GM23338 (cell line): Measurements from ENCODE around the gene MRPL32. TPM values are rescaled to one million over a fixed set of nuclear protein-coding genes. Genes with fewer than 3 reads are reported as not detected.

ENCODE experiments used
- ATAC-seq: fragments of 200-7000 bp; cut with Tn5 transposase; 3 replicates; pipeline ENCODE4 v1.9.1; 2020
- DNase-seq: peaks from one replicate; pipeline ENCODE4 v3.0.0-alpha.2; 2015; ENCODE audit warnings: low spot score
- H2AFZ ChIP-seq: fragments of 200-600 bp; sonication (generic); 2 replicates; pipeline ENCODE4 v1.8.0; 2016; ENCODE audit warnings: antibody characterized with exemption, mild to moderate bottlenecking, moderate library complexity
- H3F3A ChIP-seq: fragments of 200-600 bp; sonication (generic); replicated peaks from 2 replicates; pipeline ENCODE4 v1.8.0; 2017; ENCODE audit warnings: antibody characterized with exemption, mixed run types, low read depth
- H3K27ac ChIP-seq: fragments of 200-600 bp; sonication (generic); 2 replicates; pipeline ENCODE4 v1.6.1; 2016; ENCODE audit warnings: low read depth
- H3K27me3 ChIP-seq: fragments of 200-600 bp; sonication (generic); 2 replicates; pipeline ENCODE4 v1.8.0; 2016; ENCODE audit warnings: mild to moderate bottlenecking, mixed run types, moderate library complexity; ENCODE audit not compliant: insufficient read depth
- H3K36me3 ChIP-seq: fragments of 200-600 bp; sonication (generic); 2 replicates; pipeline ENCODE4 v1.8.0; 2016; ENCODE audit warnings: mild to moderate bottlenecking; ENCODE audit not compliant: insufficient read depth
- H3K4me1 ChIP-seq: fragments of 200-600 bp; sonication (generic); 2 replicates; pipeline ENCODE4 v1.8.0; 2016; ENCODE audit warnings: mild to moderate bottlenecking, moderate library complexity; ENCODE audit not compliant: insufficient read depth
- H3K4me2 ChIP-seq: fragments of 200-600 bp; sonication (generic); 2 replicates; pipeline ENCODE4 v1.7.1; 2017; ENCODE audit warnings: mixed run types
- H3K4me3 ChIP-seq: fragments of 200-600 bp; sonication (generic); 2 replicates; pipeline ENCODE4 v1.6.1; 2016; ENCODE audit warnings: mixed run types
- H3K79me2 ChIP-seq: fragments of 200-600 bp; sonication (generic); replicated peaks from 2 replicates; pipeline ENCODE4 v1.8.0; 2017; ENCODE audit warnings: mild to moderate bottlenecking; ENCODE audit not compliant: insufficient read depth
- H3K9me2 ChIP-seq: fragments of 200-600 bp; sonication (generic); 2 replicates; pipeline ENCODE4 v1.8.0; 2017; ENCODE audit not compliant: insufficient read depth
- H4K20me1 ChIP-seq: fragments of 200-600 bp; sonication (generic); replicated peaks from 2 replicates; pipeline ENCODE4 v1.8.0; 2017; ENCODE audit warnings: mild to moderate bottlenecking; ENCODE audit not compliant: insufficient read depth
- H3K27ac Mint-ChIP-seq: 2 replicates; pipeline ENCODE4 v1.8.0; 2020; ENCODE audit warnings: inconsistent platforms, mild to moderate bottlenecking, moderate library complexity, mixed read lengths
- H3K27me3 Mint-ChIP-seq: 3 replicates; pipeline ENCODE4 v1.8.0; 2022; ENCODE audit warnings: low read depth, mild to moderate bottlenecking, moderate library complexity, mixed read lengths, inconsistent platforms; ENCODE audit not compliant: insufficient read depth, poor library complexity
- H3K36me3 Mint-ChIP-seq: 3 replicates; pipeline ENCODE4 v1.8.0; 2021; ENCODE audit warnings: low read depth, mild to moderate bottlenecking, inconsistent platforms, moderate library complexity, mixed read lengths
- H3K4me1 Mint-ChIP-seq: 3 replicates; pipeline ENCODE4 v1.8.0; 2020; ENCODE audit warnings: mild to moderate bottlenecking, inconsistent platforms, mixed read lengths
- H3K4me3 Mint-ChIP-seq: 3 replicates; pipeline ENCODE4 v1.8.0; 2021; ENCODE audit warnings: moderate library complexity, mild to moderate bottlenecking, inconsistent platforms, mixed read lengths
- H3K9me3 Mint-ChIP-seq: 3 replicates; pipeline ENCODE4 v1.8.0; 2020; ENCODE audit warnings: moderate library complexity, mild to moderate bottlenecking, inconsistent platforms, mixed read lengths
- CREB1 ChIP-seq: fragments of 250-450 bp; sonication (Bioruptor Pico); IDR thresholded peaks from 2 replicates; pipeline ENCODE4 v1.5.0; 2020; ENCODE audit warnings: low read depth, mild to moderate bottlenecking, moderate library complexity
- JUNB ChIP-seq: IDR thresholded peaks from one replicate; pipeline ENCODE4 v1.6.1; 2016; ENCODE audit warnings: antibody characterized with exemption; ENCODE audit not compliant: unreplicated experiment
- NANOG ChIP-seq: IDR thresholded peaks from 2 replicates; pipeline ENCODE4 v1.6.1; 2016; ENCODE audit warnings: antibody characterized with exemption, borderline replicate concordance
- ZNF114 ChIP-seq: fragments of 250-450 bp; sonication (Bioruptor Pico); IDR thresholded peaks from 2 replicates; pipeline ENCODE4 v1.5.0; 2020; ENCODE audit warnings: mild to moderate bottlenecking, moderate library complexity
- ZNF331 ChIP-seq: fragments of 250-450 bp; sonication (Bioruptor Pico); IDR thresholded peaks from 2 replicates; pipeline ENCODE4 v1.5.0; 2020; ENCODE audit warnings: low read depth, mild to moderate bottlenecking, moderate library complexity
- polyA plus RNA-seq: library from polyadenylated mRNA; unstranded; fragments of >200 nt; fragmentation: Nextera tagmentation; extraction: Ambion mirVana; gene quantifications from 2 replicates; pipeline ENCODE4 v1.2.1, GENCODE V29; 2016
- total RNA-seq: library from RNA; depleted of rRNA; stranded (reverse); fragments of >200 nt; shearing (Covaris generic); gene quantifications from 2 replicates; pipeline ENCODE4 v1.2.3, GENCODE V29; 2014
- TF ChIP-seq, protein P1 (sequence below), 2 experiments: fragments of 200-600 bp in 1 of 2; sonication (generic) in 1 of 2; conservative IDR thresholded peaks; 2 replicates each; pipeline versions ENCODE4 v1.5.1 to v1.6.1; 2016 to 2017; ENCODE audit warnings: antibody characterized with exemption in 2 of 2, low read depth in 2 of 2, mild to moderate bottlenecking in 2 of 2, moderate library complexity in 1 of 2
- TF ChIP-seq, protein P2 (sequence below): IDR thresholded peaks from 2 replicates; pipeline ENCODE4 v1.6.1; 2016; ENCODE audit warnings: antibody characterized with exemption

Gene MRPL32
- total and polyA plus RNA-seq, 2 experiments from 2014 or later: 93.4 to 303 TPM

DNA sequence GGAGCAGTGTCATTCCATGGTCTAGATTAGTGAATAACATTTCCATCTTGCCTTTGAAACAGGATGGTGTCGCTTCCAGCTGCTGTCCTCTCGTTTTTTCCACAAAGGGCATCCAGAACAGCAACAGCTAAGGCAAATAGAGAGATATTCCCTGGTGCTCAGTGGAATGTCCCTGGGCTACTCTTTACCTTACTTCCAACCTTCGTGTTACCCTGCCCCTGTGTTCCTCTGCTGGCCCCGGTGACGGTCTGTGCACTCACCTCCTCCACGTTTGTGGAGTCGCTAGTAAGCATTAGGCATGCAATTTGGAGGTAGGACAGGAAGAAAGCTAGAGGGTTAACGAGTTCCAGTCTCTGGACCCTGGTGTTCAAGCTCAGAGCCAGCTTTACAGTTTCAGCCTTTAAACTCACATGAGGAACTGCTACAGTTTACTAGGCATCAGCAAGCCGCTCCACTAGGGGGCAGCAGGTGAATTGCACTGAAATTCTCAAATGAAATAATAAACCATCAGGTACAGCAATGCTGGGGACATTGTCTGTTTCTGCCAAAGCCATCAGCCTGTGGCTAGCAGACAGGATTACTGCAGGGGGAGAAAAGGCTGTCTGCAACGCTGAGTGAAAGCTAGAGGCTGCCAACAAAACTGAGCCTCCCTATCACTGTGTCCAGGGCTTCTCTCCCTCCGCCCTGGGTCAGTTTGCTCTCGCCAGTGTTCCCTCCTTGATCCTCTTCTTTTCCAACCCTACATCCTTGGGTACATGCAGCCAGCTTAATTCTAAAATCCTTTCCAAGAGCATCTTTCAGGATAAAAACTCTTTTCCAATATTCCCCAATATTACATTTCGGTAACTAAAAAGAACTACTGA lies 9.0 kb downstream of the MRPL32 start:
- Histone ChIP-seq H3K4me2 (no peak overlapping the region), H3K4me3 (no peak overlapping the region), H3K79me2 (peaks cover 1% of the 10 kb centered on the region; the same call in 1 of the 2 replicates), H3K9me2 (no peaks in the 10 kb centered on the region), H3K4me1 (peaks cover 11% of the 10 kb centered on the region; the same call in 1 of the 2 replicates), H4K20me1 (0 out of 2 replicates have a peak, but pooled peaks cover 1% of the 10 kb centered on the region), H3F3A (no peaks in the 10 kb centered on the region; the same call in 1 of the 2 replicates), H3K27ac (peak overlapping the region; percentile 82), H2AFZ (no peak overlapping the region), H3K36me3 (peaks cover 13% of the 10 kb centered on the region; the same call in 1 of the 2 replicates), H3K27me3 (no peaks in the 10 kb centered on the region)
- peak; percentile 94 for DNase-seq
- peak overlapping the region; percentile 4; the same call in 1 of the 2 replicates for H3K27ac Mint-ChIP-seq
- TF ChIP-seq NANOG: no peak
- TF ChIP-seq JUNB: no peak
- TF ChIP-seq CREB1 (CRISPR knock-in tag): no peak
- TF ChIP-seq, protein P1, sequence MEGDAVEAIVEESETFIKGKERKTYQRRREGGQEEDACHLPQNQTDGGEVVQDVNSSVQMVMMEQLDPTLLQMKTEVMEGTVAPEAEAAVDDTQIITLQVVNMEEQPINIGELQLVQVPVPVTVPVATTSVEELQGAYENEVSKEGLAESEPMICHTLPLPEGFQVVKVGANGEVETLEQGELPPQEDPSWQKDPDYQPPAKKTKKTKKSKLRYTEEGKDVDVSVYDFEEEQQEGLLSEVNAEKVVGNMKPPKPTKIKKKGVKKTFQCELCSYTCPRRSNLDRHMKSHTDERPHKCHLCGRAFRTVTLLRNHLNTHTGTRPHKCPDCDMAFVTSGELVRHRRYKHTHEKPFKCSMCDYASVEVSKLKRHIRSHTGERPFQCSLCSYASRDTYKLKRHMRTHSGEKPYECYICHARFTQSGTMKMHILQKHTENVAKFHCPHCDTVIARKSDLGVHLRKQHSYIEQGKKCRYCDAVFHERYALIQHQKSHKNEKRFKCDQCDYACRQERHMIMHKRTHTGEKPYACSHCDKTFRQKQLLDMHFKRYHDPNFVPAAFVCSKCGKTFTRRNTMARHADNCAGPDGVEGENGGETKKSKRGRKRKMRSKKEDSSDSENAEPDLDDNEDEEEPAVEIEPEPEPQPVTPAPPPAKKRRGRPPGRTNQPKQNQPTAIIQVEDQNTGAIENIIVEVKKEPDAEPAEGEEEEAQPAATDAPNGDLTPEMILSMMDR (conservative IDR thresholded peaks at IDR 0.05; ENCODE audit: low read depth in 2 of 2): peak; percentile 95 to 98
- H3K4me3 Mint-ChIP-seq: no peak overlapping the region
- ATAC-seq: peak; percentile 94
- no peaks in the 10 kb centered on the region for H3K27me3 Mint-ChIP-seq
- peaks cover 4% of the 10 kb centered on the region; the same call in 2 of the 3 replicates for H3K4me1 Mint-ChIP-seq
- peaks cover 20% of the 10 kb centered on the region for H3K36me3 Mint-ChIP-seq
- no peaks in the 10 kb centered on the region for H3K9me3 Mint-ChIP-seq

DNA sequence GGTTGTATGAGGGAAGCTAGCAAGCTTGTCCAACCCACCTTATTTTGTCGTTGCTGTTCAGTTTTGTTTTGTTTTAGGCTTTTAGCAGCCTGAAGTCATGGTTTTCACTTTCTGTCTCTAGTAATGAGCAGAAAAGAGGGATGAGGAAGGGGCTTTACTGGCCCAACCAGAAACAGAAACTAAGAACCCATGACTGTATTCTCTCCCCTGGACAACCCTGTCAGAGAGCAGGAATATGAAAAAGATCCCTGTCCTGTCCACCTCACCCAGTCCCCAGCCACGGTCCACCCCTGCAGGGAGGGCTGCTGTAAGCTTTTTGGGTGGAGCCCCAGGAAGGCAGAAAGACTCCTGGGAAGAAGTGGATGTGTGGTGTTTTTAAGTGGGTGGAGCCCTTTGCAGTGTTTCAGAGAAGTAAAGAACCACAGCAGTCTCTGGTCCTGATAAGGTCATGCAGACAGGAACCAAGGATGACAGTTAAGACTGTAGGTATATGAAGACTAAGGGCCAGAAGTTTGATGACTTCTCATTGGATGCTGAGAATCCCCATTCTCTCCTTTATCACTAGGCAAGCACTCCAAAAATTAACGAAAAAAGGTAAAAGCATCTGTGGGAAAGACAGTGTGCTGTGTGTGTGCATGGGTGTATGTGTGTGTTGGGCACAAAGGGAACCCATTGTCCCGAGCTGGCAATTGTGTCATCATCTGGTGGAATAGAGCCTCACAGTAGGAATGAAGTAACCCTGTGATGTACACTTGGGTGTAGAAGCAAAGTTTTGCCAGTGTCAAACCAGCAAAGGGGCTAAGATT lies 13.8 kb downstream of the MRPL32 start:
- TF ChIP-seq ZNF114: no peak
- TF ChIP-seq ZNF331 (CRISPR knock-in tag): no peak
- TF ChIP-seq JUNB: no peak
- TF ChIP-seq CREB1 (CRISPR knock-in tag): no peak
- TF ChIP-seq, protein P2, sequence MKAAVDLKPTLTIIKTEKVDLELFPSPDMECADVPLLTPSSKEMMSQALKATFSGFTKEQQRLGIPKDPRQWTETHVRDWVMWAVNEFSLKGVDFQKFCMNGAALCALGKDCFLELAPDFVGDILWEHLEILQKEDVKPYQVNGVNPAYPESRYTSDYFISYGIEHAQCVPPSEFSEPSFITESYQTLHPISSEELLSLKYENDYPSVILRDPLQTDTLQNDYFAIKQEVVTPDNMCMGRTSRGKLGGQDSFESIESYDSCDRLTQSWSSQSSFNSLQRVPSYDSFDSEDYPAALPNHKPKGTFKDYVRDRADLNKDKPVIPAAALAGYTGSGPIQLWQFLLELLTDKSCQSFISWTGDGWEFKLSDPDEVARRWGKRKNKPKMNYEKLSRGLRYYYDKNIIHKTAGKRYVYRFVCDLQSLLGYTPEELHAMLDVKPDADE: no peak
- no peak for TF ChIP-seq NANOG
- Histone ChIP-seq H3K27me3 (no peaks in the 10 kb centered on the region), H3K4me2 (no peak overlapping the region), H3F3A (no peaks in the 10 kb centered on the region), H2AFZ (peak overlapping the region; percentile 76), H3K4me1 (peaks cover 7% of the 10 kb centered on the region; the same call in 1 of the 2 replicates), H3K79me2 (no peaks in the 10 kb centered on the region), H3K9me2 (no peaks in the 10 kb centered on the region), H3K4me3 (no peak overlapping the region), H3K27ac (no peak overlapping the region), H4K20me1 (no peaks in the 10 kb centered on the region), H3K36me3 (no peaks in the 10 kb centered on the region)
- Mint-ChIP-seq H3K36me3 (no peaks in the 10 kb centered on the region), H3K9me3 (no peaks in the 10 kb centered on the region; the same call in 2 of the 3 replicates), H3K4me1 (peaks cover 6% of the 10 kb centered on the region; the same call in 2 of the 3 replicates), H3K27me3 (no peaks in the 10 kb centered on the region), H3K27ac (no peak overlapping the region), H3K4me3 (no peak overlapping the region)
- ATAC-seq (no peak), DNase-seq (no peak)
